Psoas muscle (tissue), 8 donors: ENCODE data around the gene NOC3L. TPM values are rescaled to one million over a fixed set of nuclear protein-coding genes. Genes with fewer than 3 reads are reported as not detected.

Experiments
- ATAC-seq, 4 donors: fragments of 200-7000 bp; cut with Tn5 transposase; one replicate each; pipeline ENCODE4 v1.9.1; 2020; ENCODE audit warnings: moderate library complexity in 3 of 4, mild to moderate bottlenecking in 2 of 4
- DNase-seq, 2 donors: peaks; one replicate each; pipeline ENCODE4 v3.0.0-alpha.2; 2020
- H3K27ac ChIP-seq: fragments of 200-600 bp; one replicate; pipeline ENCODE4 v1.8.0; 2022
- H3K27me3 ChIP-seq, 3 donors: fragments of 200-600 bp in 1 of 3; one replicate each; pipeline versions ENCODE4 v1.6.1 to v1.8.0; 2013 to 2022; ENCODE audit warnings: low read length in 2 of 3, mild to moderate bottlenecking in 2 of 3, moderate library complexity in 1 of 3; ENCODE audit not compliant: insufficient read depth in 3 of 3
- H3K36me3 ChIP-seq, 2 donors: fragments of 200-600 bp in 1 of 2; one replicate each; pipeline versions ENCODE4 v1.6.1 to v1.8.0; 2013 to 2022; ENCODE audit warnings: low read depth in 1 of 2, mild to moderate bottlenecking in 1 of 2, moderate library complexity in 1 of 2; ENCODE audit not compliant: insufficient read depth in 1 of 2
- H3K4me1 ChIP-seq: fragments of 200-600 bp; one replicate; pipeline ENCODE4 v1.8.0; 2022
- H3K4me3 ChIP-seq: fragments of 200-600 bp; one replicate; pipeline ENCODE4 v1.8.0; 2022; ENCODE audit warnings: mild to moderate bottlenecking
- H3K9me3 ChIP-seq: fragments of 200-600 bp; one replicate; pipeline ENCODE4 v1.8.0; 2022
- CTCF ChIP-seq: fragments of 200-600 bp; IDR thresholded peaks from one replicate; pipeline ENCODE4 v1.8.0; 2022; ENCODE audit warnings: antibody characterized with exemption
- WGBS, 3 donors: extraction: QIAGEN DNeasy Blood & Tissue Kit; methylation state at CpG; one replicate each; pipeline versions ENCODE4 v1.1.6 to v1.1.7; 2013; 5-methylcytosine and 5-hydroxymethylcytosine counted together
- intact Hi-C, 2 donors: fragments of 100-400 bp; cut with DNase I; formaldehyde crosslinking; loops; one replicate each; pipeline versions ENCODE4 v1.11.0 to v1.14.2; 2022
- polyA plus RNA-seq, 3 donors: library from polyadenylated mRNA; stranded (reverse); fragments of 200-250 nt; gene quantifications; one replicate each; pipeline ENCODE4 v1.2.3, GENCODE V29; 2013
- total RNA-seq, 4 donors: library from RNA; stranded (reverse); fragmentation: NEBNext Ultra II Directional in 2 of 4; extraction: Animal tissue kit (Norgen Biotek cat#: 25700) in 2 of 4; gene quantifications; one replicate each; pipeline versions ENCODE4 v1.2.1 to v1.2.4, GENCODE V29; 2021 to 2023
- donor health status: healthy with polysubstance abuse.
- donor health status: DM: no; HTN: no; CAD: no; lungs with moderate emphysema.
- donor health status: Bipolar disorder and iron deficiency.
- donor health status: healthy.
- donor health status: DM: yes; HTN: yes; CAD: no.
- donor health status: DM: no; HTN: no; CAD: no.
- donor health status: DM: no; HTN: no; CAD: no.
- donor health status: DM: yes; HTN: yes; CAD: no.

Gene NOC3L
- total and polyA plus RNA-seq, 7 donors, result 6.3 to 19.5 (median 17.2) TPM

DNA sequence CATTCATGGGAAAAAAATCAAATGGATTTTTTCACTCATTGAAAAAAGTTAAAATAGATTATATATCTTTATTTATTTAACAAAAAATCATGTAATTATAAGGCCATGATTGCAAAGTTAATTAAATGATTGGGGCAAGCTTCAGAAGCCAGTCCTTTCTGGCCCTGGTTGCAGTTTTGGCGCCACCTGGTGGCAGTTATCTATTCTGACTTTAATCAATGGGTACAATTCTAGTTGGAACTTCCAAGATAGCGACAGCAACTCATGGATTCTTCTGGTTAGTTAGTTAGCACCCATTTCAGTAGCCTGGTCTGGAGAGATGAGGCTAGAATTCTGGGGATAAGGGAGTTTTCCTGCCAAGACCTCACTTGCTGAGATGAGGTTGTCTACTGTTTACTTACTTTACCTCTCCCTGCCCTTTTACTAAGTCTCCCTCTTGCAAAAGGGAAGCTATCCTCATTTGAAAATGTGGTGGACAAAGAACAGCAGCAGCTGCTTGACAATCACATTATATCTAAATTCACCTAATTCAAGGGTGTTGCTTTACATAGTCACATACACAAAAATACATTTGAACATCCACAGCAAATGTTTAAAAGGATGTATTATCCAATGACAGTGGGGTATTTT lies 42.3 kb downstream of the NOC3L start:
- no peaks in the 10 kb centered on the region for H3K27me3 ChIP-seq
- intact Hi-C loops, result loop anchor here (2.0 to 5.0 kb wide), 3 partner anchors 243 to 404 kb away; no protein-coding TSS in a partner anchor
- WGBS, 3 donors, result 16 to 18% (median 18%) methylated on average over 2 of the region's 2 CpGs
- TF ChIP-seq CTCF, result peak; percentile 93
- DNase-seq (peak; percentile 57 to 71), ATAC-seq (peak; percentile 54 to 83 (median 64))
- H3K9me3 ChIP-seq, result no peaks in the 10 kb centered on the region
- H3K36me3 ChIP-seq, result peaks cover 0 to 43% of the 10 kb centered on the region in 2 donors
- no peaks in the 10 kb centered on the region for H3K4me1 ChIP-seq
- no peak overlapping the region for H3K27ac ChIP-seq
- H3K4me3 ChIP-seq, result no peak overlapping the region

DNA sequence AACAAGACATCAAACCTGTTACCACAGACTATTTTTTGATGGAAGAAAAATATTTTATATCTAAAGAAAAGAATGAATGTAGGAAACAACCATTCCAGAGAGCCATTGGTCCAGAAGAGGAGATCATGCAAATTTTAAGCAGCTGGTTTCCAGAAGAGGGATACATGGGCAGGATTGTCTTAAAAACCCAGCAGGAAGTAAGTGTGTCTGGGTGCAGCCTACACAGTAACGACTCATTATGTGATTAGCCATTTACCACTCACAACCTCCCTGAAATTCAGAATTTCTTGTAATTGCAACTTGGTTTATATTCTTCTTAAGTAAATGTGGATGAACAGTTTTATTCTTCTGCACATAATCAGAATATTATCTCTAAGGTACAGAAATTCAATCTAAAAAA lies 46.2 kb downstream of the NOC3L start:
- Histone ChIP-seq H3K27me3 (no peaks in the 10 kb centered on the region), H3K27ac (no peak overlapping the region), H3K4me3 (no peak overlapping the region), H3K9me3 (no peaks in the 10 kb centered on the region), H3K36me3 (peaks cover 0 to 11% of the 10 kb centered on the region in 2 donors), H3K4me1 (no peaks in the 10 kb centered on the region)
- ATAC-seq (no peak), DNase-seq (no peak)
- intact Hi-C loops, result loop anchor here (5.0 to 10.0 kb wide), 2 partner anchors 34 to 242 kb away; no protein-coding TSS in a partner anchor
- 58 to 66% (median 66%) methylated on average over 1 of the region's 1 CpG for WGBS, 3 donors
- TF ChIP-seq CTCF, result no peak

- DNase-seq, result no peak
- Histone ChIP-seq H3K9me3 (no peaks in the 10 kb centered on the region), H3K36me3 (peaks cover 0 to 6% of the 10 kb centered on the region in 2 donors), H3K4me3 (no peak overlapping the region), H3K4me1 (no peaks in the 10 kb centered on the region), H3K27ac (peak overlapping the region; percentile 16), H3K27me3 (no peaks in the 10 kb centered on the region)
- TF ChIP-seq CTCF, result no peak
- 44 to 64% (median 45%) methylated on average over 3 of the region's 3 CpGs for WGBS, 3 donors
- no peak for ATAC-seq
- intact Hi-C loops, result loop anchor here (5.0 to 10.0 kb wide), 2 partner anchors 34 to 241 kb away; no protein-coding TSS in a partner anchor
These were observed 46.7 kb downstream of the NOC3L start for GRCh38 chr10:94315975-94316464.

DNA sequence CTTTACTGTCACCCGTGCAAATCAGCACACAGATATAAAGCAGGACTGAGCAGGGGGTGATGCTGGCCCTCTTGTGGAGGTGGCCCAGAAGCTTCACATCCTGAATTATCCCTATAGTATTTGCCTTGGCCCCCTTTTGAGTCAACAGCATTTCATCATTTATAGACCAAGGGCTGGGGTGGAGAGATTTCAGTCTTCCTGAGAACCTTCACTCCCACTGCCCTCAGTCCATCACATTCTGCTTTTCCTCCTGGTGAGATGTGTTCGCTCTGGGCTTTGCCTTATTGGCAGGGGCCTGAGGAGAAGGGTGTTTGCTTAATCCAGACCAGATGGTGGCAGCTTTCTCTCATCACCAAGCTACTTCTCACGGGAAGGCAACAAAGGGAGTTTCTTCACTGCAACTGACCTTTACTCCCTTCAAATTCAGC lies 47.7 kb downstream of the NOC3L start:
- Histone ChIP-seq H3K4me1 (no peaks in the 10 kb centered on the region), H3K27me3 (no peaks in the 10 kb centered on the region), H3K36me3 (peaks cover 0 to 6% of the 10 kb centered on the region in 2 donors), H3K9me3 (no peaks in the 10 kb centered on the region), H3K27ac (no peak overlapping the region), H3K4me3 (no peak overlapping the region)
- 65 to 74% (median 71%) methylated on average over 3 of the region's 3 CpGs for WGBS, 3 donors
- DNase-seq, result no peak
- no peak for TF ChIP-seq CTCF
- ATAC-seq, result no peak
- intact Hi-C loops, result loop anchor here (5.0 to 10.0 kb wide), 2 partner anchors 33 to 240 kb away; no protein-coding TSS in a partner anchor
